Naive thymus-derived CD4-positive, alpha-beta T cell (primary cell): ENCODE results near the gene EVPL. TPM values are rescaled to one million over a fixed set of nuclear protein-coding genes. Genes with fewer than 3 reads are reported as not detected.
A peak's percentile ranks its signal among the peaks of the same experiment; 100 is the strongest.

ENCODE experiments used
- ATAC-seq: fragments of 150-1000 bp; cut with Tn5 transposase; 2 replicates; pipeline ENCODE4 v1.10.0; 2021; ENCODE audit warnings: mild to moderate bottlenecking, moderate library complexity
- CTCF ChIA-PET: fragments of 350-600 bp; sonication (Branson Sonifier 250); formaldehyde crosslinking; loops from one replicate; lab custom pipeline; 2021; ENCODE audit warnings: antibody characterized with exemption; lab: Charles Lee
- POLR2A ChIA-PET: fragments of 350-600 bp; sonication (Branson Sonifier 250); formaldehyde crosslinking; loops from one replicate; lab custom pipeline; 2021; ENCODE audit warnings: antibody characterized with exemption, inconsistent platforms; lab: Charles Lee
- DNase-seq, 9 donors: peaks; one replicate each; pipeline versions ENCODE4 v3.0.0 to v3.0.0-alpha.2; 2020 to 2022; ENCODE audit warnings: mixed read lengths in 1 of 9
- H3K27ac ChIP-seq: one replicate; pipeline ENCODE4 v1.7.0; 2013; ENCODE audit warnings: mild to moderate bottlenecking, low read depth, low read length, moderate library complexity
- H3K27me3 ChIP-seq, 2 donors: one replicate each; pipeline ENCODE4 v1.7.0; 2013; ENCODE audit warnings: low read length in 2 of 2, mild to moderate bottlenecking in 2 of 2, moderate library complexity in 2 of 2; ENCODE audit not compliant: control insufficient read depth in 2 of 2, insufficient read depth in 2 of 2
- H3K36me3 ChIP-seq, 3 experiments: 1 replicate in 2 of 3; 2 replicates in 1 of 3; pipeline ENCODE4 v1.7.0; 2013; ENCODE audit warnings: low read length in 3 of 3, mild to moderate bottlenecking in 3 of 3, moderate library complexity in 1 of 3; ENCODE audit not compliant: insufficient read depth in 3 of 3, control insufficient read depth in 2 of 3
- H3K4me1 ChIP-seq, 2 donors: one replicate each; pipeline ENCODE4 v1.7.0; 2013; ENCODE audit warnings: low read length in 2 of 2, mild to moderate bottlenecking in 2 of 2, moderate library complexity in 1 of 2; ENCODE audit not compliant: control insufficient read depth in 2 of 2, insufficient read depth in 2 of 2
- H3K4me3 ChIP-seq: 2 replicates; pipeline ENCODE4 v1.7.0; 2013; ENCODE audit warnings: mild to moderate bottlenecking, low read length
- H3K9me3 ChIP-seq, 3 experiments: 1 replicate in 2 of 3; 2 replicates in 1 of 3; pipeline ENCODE4 v1.7.0; 2013; ENCODE audit warnings: low read length in 3 of 3; ENCODE audit not compliant: control insufficient read depth in 2 of 3
- H3K27ac Mint-ChIP-seq, 9 donors: one replicate each; pipeline ENCODE4 v1.8.0; 2020 to 2022; ENCODE audit warnings: mixed read lengths in 9 of 9, mild to moderate bottlenecking in 8 of 9, moderate library complexity in 5 of 9, inconsistent platforms in 2 of 9
- H3K27me3 Mint-ChIP-seq, 5 donors: one replicate each; pipeline ENCODE4 v1.8.0; 2021 to 2022; ENCODE audit warnings: mixed read lengths in 5 of 5, mild to moderate bottlenecking in 1 of 5
- H3K36me3 Mint-ChIP-seq, 5 donors: one replicate each; pipeline ENCODE4 v1.8.0; 2020 to 2022; ENCODE audit warnings: mixed read lengths in 5 of 5, mild to moderate bottlenecking in 3 of 5, inconsistent platforms in 1 of 5
- H3K4me1 Mint-ChIP-seq, 7 donors: one replicate each; pipeline ENCODE4 v1.8.0; 2020 to 2022; ENCODE audit warnings: mixed read lengths in 7 of 7, mild to moderate bottlenecking in 3 of 7, inconsistent platforms in 1 of 7
- H3K4me3 Mint-ChIP-seq, 10 donors: one replicate each; pipeline ENCODE4 v1.8.0; 2020 to 2022; ENCODE audit warnings: mild to moderate bottlenecking in 10 of 10, mixed read lengths in 10 of 10, moderate library complexity in 6 of 10, inconsistent platforms in 2 of 10
- H3K9me3 Mint-ChIP-seq, 11 donors: one replicate each; pipeline ENCODE4 v1.8.0; 2020 to 2022; ENCODE audit warnings: mixed read lengths in 11 of 11, mild to moderate bottlenecking in 4 of 11, inconsistent platforms in 1 of 11, moderate library complexity in 1 of 11
- intact Hi-C, 2 donors: fragments of 100-400 bp; cut with micrococcal nuclease; formaldehyde crosslinking; loops; one replicate each; pipeline ENCODE4 v1.15.1; 2023
- polyA plus RNA-seq, 2 donors: library from polyadenylated mRNA; unstranded; fragments of 300-500 nt; fragmentation: Illumina TruSeq; gene quantifications; one replicate each; pipeline ENCODE4 v1.2.3, GENCODE V29; 2021
- total RNA-seq, 6 experiments: library from RNA in 5 of 6; stranded (reverse) in 5 of 6; gene quantifications; 1 replicate in 5 of 6; 2 replicates in 1 of 6; pipeline ENCODE4 v1.2.3 and lab custom pipeline; 2021 to 2026

Gene EVPL
- total and polyA plus RNA-seq, 7 experiments from 2014 or later = 0.07 to 2.7 (median 0.36) TPM; not detected in 1

DNA sequence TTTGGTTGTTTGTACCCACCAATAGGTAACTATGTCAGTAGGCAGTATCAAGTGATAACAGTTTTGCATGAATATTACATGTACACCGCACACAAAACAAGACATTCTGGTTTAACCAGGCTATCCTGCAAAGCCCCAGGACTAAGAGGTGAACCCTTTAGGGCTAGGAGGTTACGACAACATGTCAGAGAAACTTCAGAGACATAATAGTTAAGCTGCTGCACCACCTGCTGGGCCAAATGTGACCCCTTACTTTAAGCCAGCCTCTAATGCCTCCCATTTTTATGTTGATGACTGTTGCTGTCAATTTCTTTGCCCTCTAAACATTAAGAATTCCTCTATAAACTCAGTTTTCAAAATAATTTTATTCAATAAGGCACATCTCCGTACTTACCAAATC is 29.8 kb upstream of the EVPL start:
- peak overlapping the region in 2 of 9 donors; percentile 26 to 41 for H3K27ac Mint-ChIP-seq
- H3K4me3 ChIP-seq = no peak overlapping the region
- H3K36me3 ChIP-seq = peaks cover 35 to 89% (median 43%) of the 10 kb centered on the region in 3 experiments
- H3K27me3 ChIP-seq = no peaks in the 10 kb centered on the region
- no peak for ATAC-seq
- H3K4me3 Mint-ChIP-seq = no peak overlapping the region
- no peak overlapping the region for H3K27ac ChIP-seq
- peaks cover 22 to 46% (median 43%) of the 10 kb centered on the region in 5 donors for H3K36me3 Mint-ChIP-seq
- H3K9me3 Mint-ChIP-seq = no peaks in the 10 kb centered on the region
- no peak for DNase-seq
- intact Hi-C loops = no loop called here
- H3K4me1 ChIP-seq = no peaks in the 10 kb centered on the region
- no peaks in the 10 kb centered on the region for H3K27me3 Mint-ChIP-seq
- H3K4me1 Mint-ChIP-seq = peaks cover 0 to 15% (median 5%) of the 10 kb centered on the region in 7 donors
- ChIA-PET POLR2A (interaction anchor here (0.6 to 1.2 kb wide), 2 partner anchors 9 to 58 kb away, joined by 3 read pairs; no protein-coding TSS in a partner anchor), CTCF (interaction anchor here (1.3 to 2.4 kb wide), 3 partner anchors 38 to 43 kb away, joined by 4 to 9 read pairs (median 5); no protein-coding TSS in a partner anchor)
- H3K9me3 ChIP-seq = no peaks in the 10 kb centered on the region

GRCh38 chr17:76054112-76054476 is 27.0 kb upstream of the EVPL start:
- Histone ChIP-seq H3K27me3 (no peaks in the 10 kb centered on the region), H3K9me3 (no peaks in the 10 kb centered on the region), H3K36me3 (peaks cover 37 to 91% (median 37%) of the 10 kb centered on the region in 3 experiments), H3K4me1 (no peaks in the 10 kb centered on the region), H3K4me3 (no peak overlapping the region), H3K27ac (no peak overlapping the region)
- Mint-ChIP-seq H3K4me1 (peaks cover 9 to 31% (median 19%) of the 10 kb centered on the region in 7 donors), H3K27me3 (no peaks in the 10 kb centered on the region), H3K36me3 (peaks cover 25 to 54% (median 37%) of the 10 kb centered on the region in 5 donors), H3K27ac (peak overlapping the region in 1 of 9 donors; percentile 13), H3K4me3 (no peak overlapping the region), H3K9me3 (no peaks in the 10 kb centered on the region)
- ChIA-PET CTCF (interaction anchor here (0.6 to 1.1 kb wide), 3 partner anchors 9 to 54 kb away, joined by 3 read pairs; no protein-coding TSS in a partner anchor), POLR2A (interaction anchor here (0.7 to 1.1 kb wide), 2 partner anchors 9 to 24 kb away, joined by 3 to 5 read pairs; no protein-coding TSS in a partner anchor)
- no peak for DNase-seq
- intact Hi-C loops = no loop called here
- no peak for ATAC-seq

DNA sequence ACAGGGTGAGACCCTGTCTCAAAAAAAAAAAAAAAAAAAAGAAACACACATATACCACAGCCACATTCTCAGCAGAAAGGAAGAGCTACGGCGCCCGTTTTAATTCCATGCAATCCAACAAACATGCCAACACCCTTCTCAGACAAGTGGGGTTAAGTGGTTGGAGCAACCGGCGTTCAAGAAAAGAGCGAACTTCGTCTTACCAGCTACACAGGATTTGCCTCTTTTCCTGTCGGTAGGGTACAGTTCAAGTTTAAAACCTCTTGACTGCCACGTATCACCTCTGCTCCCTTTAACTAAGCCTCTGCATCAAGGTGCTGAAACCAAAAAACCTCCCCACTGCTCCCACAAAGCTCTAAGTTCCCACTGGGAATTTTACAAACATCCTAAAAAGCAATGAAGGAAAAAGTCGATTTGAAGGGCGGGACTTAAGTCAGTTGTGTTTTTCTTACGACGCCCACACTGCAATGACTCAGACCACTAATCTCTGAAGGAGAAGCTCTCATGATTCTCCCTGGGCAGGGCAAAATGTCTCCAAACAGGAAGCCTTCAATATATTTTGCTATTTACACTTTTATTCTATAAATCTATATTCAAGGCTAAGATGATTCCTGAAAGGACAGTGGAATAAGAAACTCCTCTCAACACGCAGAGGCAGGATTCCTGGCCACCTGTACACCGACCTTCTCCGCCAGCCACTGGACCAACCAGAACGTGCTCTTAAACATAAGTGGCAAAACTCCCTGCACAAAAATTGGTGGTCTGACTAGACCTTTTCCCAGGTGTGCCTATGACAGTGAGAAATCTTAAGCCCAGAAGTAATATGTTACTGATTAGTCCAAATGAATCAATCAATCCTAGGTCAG is 26.4 kb upstream of the EVPL start:
- H3K27ac Mint-ChIP-seq = peak overlapping the region in 4 of 9 donors; percentile 13 to 67 (median 32)
- CTCF ChIA-PET = interaction anchor here (0.6 to 1.1 kb wide), 4 partner anchors 9 to 69 kb away, joined by 3 read pairs; no protein-coding TSS in a partner anchor
- peaks cover 11 to 33% (median 25%) of the 10 kb centered on the region in 7 donors for H3K4me1 Mint-ChIP-seq
- no peaks in the 10 kb centered on the region for H3K27me3 Mint-ChIP-seq
- Histone ChIP-seq H3K27ac (no peak overlapping the region), H3K4me3 (no peak overlapping the region), H3K9me3 (no peaks in the 10 kb centered on the region), H3K27me3 (no peaks in the 10 kb centered on the region), H3K4me1 (no peaks in the 10 kb centered on the region), H3K36me3 (peaks cover 31 to 91% (median 38%) of the 10 kb centered on the region in 3 experiments)
- H3K9me3 Mint-ChIP-seq = no peaks in the 10 kb centered on the region
- POLR2A ChIA-PET = interaction anchor here (0.9 to 1.1 kb wide), 2 partner anchors 12 to 23 kb away, joined by 3 read pairs; no protein-coding TSS in a partner anchor
- peaks cover 25 to 53% (median 32%) of the 10 kb centered on the region in 5 donors for H3K36me3 Mint-ChIP-seq
- H3K4me3 Mint-ChIP-seq = no peak overlapping the region
- intact Hi-C loops = no loop called here
- ATAC-seq = no peak
- no peak for DNase-seq

GRCh38 chr17:76051561-76051960 is 24.5 kb upstream of the EVPL start:
- Histone ChIP-seq H3K4me1 (no peaks in the 10 kb centered on the region), H3K4me3 (no peak overlapping the region), H3K27me3 (no peaks in the 10 kb centered on the region), H3K36me3 (peaks cover 15 to 89% (median 26%) of the 10 kb centered on the region in 3 experiments), H3K27ac (no peak overlapping the region), H3K9me3 (no peaks in the 10 kb centered on the region)
- Mint-ChIP-seq H3K9me3 (no peaks in the 10 kb centered on the region), H3K4me1 (peaks cover 11 to 39% (median 32%) of the 10 kb centered on the region in 7 donors), H3K36me3 (peaks cover 22 to 50% (median 27%) of the 10 kb centered on the region in 5 donors), H3K27me3 (no peaks in the 10 kb centered on the region), H3K4me3 (no peak overlapping the region), H3K27ac (peak overlapping the region in 2 of 9 donors; percentile 73 to 86)
- no peak for DNase-seq
- POLR2A ChIA-PET = interaction anchor here (1.0 kb wide), 1 partner anchor 52 kb away, joined by 3 read pairs; the partner anchor contains the start of gene EXOC7
- intact Hi-C loops = no loop called here
- ATAC-seq = no peak
- CTCF ChIA-PET = interaction anchor here (0.8 to 1.7 kb wide), 2 partner anchors 13 to 38 kb away, joined by 3 to 5 read pairs; no protein-coding TSS in a partner anchor

GRCh38 chr17:76050538-76051467 is 23.7 kb upstream of the EVPL start:
- Histone ChIP-seq H3K27me3 (no peaks in the 10 kb centered on the region), H3K4me3 (no peak overlapping the region), H3K27ac (no peak overlapping the region), H3K36me3 (peaks cover 8 to 89% (median 23%) of the 10 kb centered on the region in 3 experiments), H3K4me1 (no peaks in the 10 kb centered on the region), H3K9me3 (no peaks in the 10 kb centered on the region)
- Mint-ChIP-seq H3K36me3 (peaks cover 15 to 45% (median 22%) of the 10 kb centered on the region in 5 donors), H3K4me3 (peak overlapping the region in 1 of 10 donors; percentile 45), H3K27ac (peak overlapping the region in 7 of 9 donors; percentile 28 to 81 (median 62)), H3K27me3 (no peaks in the 10 kb centered on the region), H3K9me3 (no peaks in the 10 kb centered on the region), H3K4me1 (peaks cover 9 to 38% (median 30%) of the 10 kb centered on the region in 7 donors)
- intact Hi-C loops = no loop called here
- no peak for ATAC-seq
- no peak for DNase-seq
- ChIA-PET CTCF (interaction anchor here (0.8 to 1.7 kb wide), 2 partner anchors 14 to 37 kb away, joined by 3 to 5 read pairs; no protein-coding TSS in a partner anchor), POLR2A (interaction anchor here (1.0 to 1.2 kb wide), 2 partner anchors 15 to 53 kb away, joined by 3 read pairs; partner anchors contain the start of gene EXOC7)
